Neural crest cell (in vitro differentiated cells): ENCODE results near the gene SORCS2. TPM values are rescaled to one million over a fixed set of nuclear protein-coding genes. Genes with fewer than 3 reads are reported as not detected.

Experiments used
- DNase-seq: peaks from one replicate; pipeline ENCODE4 v3.0.0; 2021; ENCODE audit warnings: low read depth, mixed read lengths, low spot score
- H3K27ac Mint-ChIP-seq: one replicate; pipeline ENCODE4 v1.8.0; 2021; ENCODE audit warnings: mild to moderate bottlenecking, mixed read lengths; ENCODE audit not compliant: unreplicated experiment
- H3K27me3 Mint-ChIP-seq: 2 replicates; pipeline ENCODE4 v1.8.0; 2021; ENCODE audit warnings: low read depth, mild to moderate bottlenecking, mixed read lengths
- H3K36me3 Mint-ChIP-seq: 2 replicates; pipeline ENCODE4 v1.8.0; 2021; ENCODE audit warnings: low read depth, mild to moderate bottlenecking, mixed read lengths
- H3K4me1 Mint-ChIP-seq: 2 replicates; pipeline ENCODE4 v1.8.0; 2021; ENCODE audit warnings: mixed read lengths
- H3K4me3 Mint-ChIP-seq: one replicate; pipeline ENCODE4 v1.8.0; 2021; ENCODE audit warnings: mild to moderate bottlenecking, mixed read lengths
- H3K9me3 Mint-ChIP-seq: 2 replicates; pipeline ENCODE4 v1.8.0; 2021; ENCODE audit warnings: mixed read lengths
- CTCF ChIP-seq: fragments of 200-600 bp; sonication (generic); conservative IDR thresholded peaks from 2 replicates; pipeline ENCODE4 v1.5.0; 2021; ENCODE audit warnings: antibody characterized with exemption, mild to moderate bottlenecking
- total RNA-seq: library from RNA; stranded (reverse); gene quantifications from 2 replicates; pipeline ENCODE4 v1.2.1, GENCODE V29; 2021

The SORCS2 gene
- total RNA-seq, 1 donor from 2014 or later, result 1.1 TPM

GRCh38 chr4:7752649-7753048 is 560.3 kb downstream of the SORCS2 start:
- DNase-seq, result no peak
- Mint-ChIP-seq H3K9me3 (no peaks in the 10 kb centered on the region), H3K4me1 (peaks cover 5% of the 10 kb centered on the region), H3K4me3 (no peak overlapping the region), H3K36me3 (no peaks in the 10 kb centered on the region), H3K27ac (no peak overlapping the region), H3K27me3 (peaks cover 2% of the 10 kb centered on the region)
- no peak for TF ChIP-seq CTCF

GRCh38 chr4:7753271-7753670 is 560.9 kb downstream of the SORCS2 start:
- no peak overlapping the region for H3K27ac Mint-ChIP-seq
- H3K4me3 Mint-ChIP-seq, result no peak overlapping the region
- H3K9me3 Mint-ChIP-seq, result no peaks in the 10 kb centered on the region
- H3K36me3 Mint-ChIP-seq, result no peaks in the 10 kb centered on the region
- H3K27me3 Mint-ChIP-seq, result peaks cover 2% of the 10 kb centered on the region
- TF ChIP-seq CTCF, result no peak
- H3K4me1 Mint-ChIP-seq, result peaks cover 11% of the 10 kb centered on the region
- no peak for DNase-seq

- DNase-seq, result no peak
- Mint-ChIP-seq H3K4me1 (peaks cover 15% of the 10 kb centered on the region), H3K27ac (no peak overlapping the region), H3K4me3 (no peak overlapping the region), H3K9me3 (no peaks in the 10 kb centered on the region), H3K36me3 (no peaks in the 10 kb centered on the region), H3K27me3 (peaks cover 2% of the 10 kb centered on the region)
- no peak for TF ChIP-seq CTCF
These were observed 561.7 kb downstream of the SORCS2 start for GRCh38 chr4:7753931-7754465.

- H3K27ac Mint-ChIP-seq, result no peak overlapping the region
- H3K27me3 Mint-ChIP-seq, result peaks cover 2% of the 10 kb centered on the region
- peaks cover 15% of the 10 kb centered on the region for H3K4me1 Mint-ChIP-seq
- DNase-seq, result no peak
- no peaks in the 10 kb centered on the region for H3K9me3 Mint-ChIP-seq
- TF ChIP-seq CTCF, result no peak
- no peak overlapping the region for H3K4me3 Mint-ChIP-seq
- H3K36me3 Mint-ChIP-seq, result no peaks in the 10 kb centered on the region
These were observed 562.4 kb downstream of the SORCS2 start for GRCh38 chr4:7754565-7755262.

- TF ChIP-seq CTCF, result no peak
- H3K9me3 Mint-ChIP-seq, result no peaks in the 10 kb centered on the region
- no peak overlapping the region for H3K27ac Mint-ChIP-seq
- H3K4me3 Mint-ChIP-seq, result no peak overlapping the region
- peaks cover 2% of the 10 kb centered on the region for H3K27me3 Mint-ChIP-seq
- no peak for DNase-seq
- no peaks in the 10 kb centered on the region for H3K36me3 Mint-ChIP-seq
- peaks cover 15% of the 10 kb centered on the region for H3K4me1 Mint-ChIP-seq
These were observed 563.2 kb downstream of the SORCS2 start for GRCh38 chr4:7755561-7755960.
